ENCODE results near the gene PLEKHA8.

DNA sequence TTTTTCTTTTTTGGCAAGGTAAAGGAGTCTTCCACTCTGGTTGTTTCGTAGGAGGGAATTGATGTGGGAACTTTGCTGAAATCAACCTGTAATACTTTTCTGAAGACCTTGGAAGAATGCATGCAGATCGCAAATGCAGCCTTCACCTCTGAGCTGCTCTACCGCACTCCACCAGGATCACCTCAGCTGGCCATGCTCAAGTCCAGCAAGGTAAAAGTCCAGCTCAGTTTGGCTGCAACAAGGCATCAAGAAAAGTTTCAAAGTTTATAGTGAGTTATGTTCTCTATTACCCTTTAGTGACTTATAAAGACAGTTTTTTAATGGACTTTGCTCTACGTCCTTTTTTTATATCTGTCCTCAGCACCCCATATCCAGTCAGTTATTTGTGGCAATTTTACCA, 21.0 kb downstream of the PLEKHA8 start:
- no peak for TF ChIP-seq POLR2A (IDR thresholded peaks at IDR 0.05)
- TF ChIP-seq, protein P1, sequence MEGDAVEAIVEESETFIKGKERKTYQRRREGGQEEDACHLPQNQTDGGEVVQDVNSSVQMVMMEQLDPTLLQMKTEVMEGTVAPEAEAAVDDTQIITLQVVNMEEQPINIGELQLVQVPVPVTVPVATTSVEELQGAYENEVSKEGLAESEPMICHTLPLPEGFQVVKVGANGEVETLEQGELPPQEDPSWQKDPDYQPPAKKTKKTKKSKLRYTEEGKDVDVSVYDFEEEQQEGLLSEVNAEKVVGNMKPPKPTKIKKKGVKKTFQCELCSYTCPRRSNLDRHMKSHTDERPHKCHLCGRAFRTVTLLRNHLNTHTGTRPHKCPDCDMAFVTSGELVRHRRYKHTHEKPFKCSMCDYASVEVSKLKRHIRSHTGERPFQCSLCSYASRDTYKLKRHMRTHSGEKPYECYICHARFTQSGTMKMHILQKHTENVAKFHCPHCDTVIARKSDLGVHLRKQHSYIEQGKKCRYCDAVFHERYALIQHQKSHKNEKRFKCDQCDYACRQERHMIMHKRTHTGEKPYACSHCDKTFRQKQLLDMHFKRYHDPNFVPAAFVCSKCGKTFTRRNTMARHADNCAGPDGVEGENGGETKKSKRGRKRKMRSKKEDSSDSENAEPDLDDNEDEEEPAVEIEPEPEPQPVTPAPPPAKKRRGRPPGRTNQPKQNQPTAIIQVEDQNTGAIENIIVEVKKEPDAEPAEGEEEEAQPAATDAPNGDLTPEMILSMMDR (IDR thresholded peaks at IDR 0.05 in 4 of 5, conservative IDR thresholded peaks at IDR 0.05 in 1 of 5): no peak
